Activated CD4-positive, alpha-beta T cell treated with anti-CD3 and anti-CD28 coated beads, Interleukin-2, amount 50 U/mL, for 48 hours (primary cell): ENCODE results near the gene ICAM2.
A peak's percentile ranks its signal among the peaks of the same experiment; 100 is the strongest.

ENCODE experiments used
- DNase-seq, 2 experiments: peaks; one replicate each; pipeline ENCODE4 v3.0.0-alpha.2; 2020

The ICAM2 gene

DNA sequence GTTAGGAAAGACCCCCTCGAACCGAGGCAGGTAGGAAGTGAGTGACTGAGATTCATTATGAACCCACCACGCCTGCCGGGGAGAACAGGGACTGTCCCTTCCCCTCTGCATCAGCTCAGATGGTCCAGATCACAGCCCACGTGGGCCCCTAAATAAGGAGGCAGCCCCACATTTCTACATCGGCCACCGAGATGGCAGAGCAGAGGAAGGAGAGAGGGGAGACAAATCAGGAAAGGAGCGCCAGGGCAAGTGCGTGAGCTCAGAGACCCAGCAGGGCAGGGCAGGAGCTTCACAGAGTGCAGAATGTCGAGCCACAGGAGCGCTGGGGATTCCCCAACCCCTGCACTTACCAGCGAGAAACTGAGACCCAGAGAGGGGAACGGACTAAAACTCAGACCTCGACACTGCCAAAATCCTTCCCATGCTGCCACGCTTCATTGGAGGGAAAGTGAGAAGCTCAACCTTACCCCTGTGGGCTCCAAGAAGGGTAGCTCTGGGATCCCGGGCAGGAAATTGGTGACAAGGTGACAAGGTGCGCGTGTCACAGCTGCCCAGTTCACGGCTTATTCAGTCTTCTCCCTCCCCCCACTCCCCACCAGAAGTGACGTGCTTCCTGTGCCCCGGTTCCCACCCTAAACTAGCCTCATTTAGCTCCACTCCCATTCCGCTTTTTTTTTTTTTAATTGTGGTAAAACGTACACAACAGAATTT, at the start of gene ICAM2:
ICAM2 (minus strand) TSS at position 578 of the 711 bp plus-strand sequence. CDS start 13,942 bp downstream, outside the sequence.
- DNase-seq, result peak; percentile 79 to 86

DNA sequence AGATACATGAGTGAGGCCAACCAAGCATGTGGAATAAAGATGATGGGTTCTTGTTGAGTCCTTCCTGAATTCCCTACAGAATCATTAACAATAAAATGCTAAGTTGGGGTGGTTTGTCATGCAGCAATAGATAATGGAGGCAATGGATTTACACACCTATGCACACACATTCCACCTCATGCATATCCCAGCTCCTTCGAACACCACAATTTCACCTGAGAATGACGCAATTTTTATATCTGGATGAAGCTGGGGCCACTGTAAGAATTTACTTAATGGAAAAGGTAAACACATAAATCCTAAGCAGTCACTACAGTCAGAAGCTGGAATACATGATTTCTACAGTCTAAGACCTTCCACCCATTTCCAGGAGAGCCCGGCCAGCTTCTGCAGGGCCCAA, 49.8 kb upstream of the ICAM2 start:
- no peak for DNase-seq

DNA sequence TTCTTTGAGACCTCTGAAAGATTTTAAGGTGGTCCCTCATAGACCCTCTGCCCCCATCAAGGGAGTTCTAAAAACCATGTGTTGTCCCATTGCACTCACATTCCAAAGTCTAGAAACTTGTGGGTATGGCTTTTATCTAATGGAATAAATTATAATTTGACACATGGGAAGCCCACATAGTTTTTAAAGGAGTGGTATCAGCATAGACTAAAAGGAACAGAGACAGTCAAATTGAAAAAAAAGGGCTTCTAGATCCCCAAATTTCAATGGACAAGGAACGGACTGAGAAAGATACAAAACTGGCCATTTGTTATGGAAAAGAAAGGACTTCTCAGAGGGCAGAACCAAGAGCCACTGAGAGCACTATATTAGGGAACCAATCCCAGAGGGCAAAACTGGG, 48.7 kb upstream of the ICAM2 start:
- no peak for DNase-seq

DNA sequence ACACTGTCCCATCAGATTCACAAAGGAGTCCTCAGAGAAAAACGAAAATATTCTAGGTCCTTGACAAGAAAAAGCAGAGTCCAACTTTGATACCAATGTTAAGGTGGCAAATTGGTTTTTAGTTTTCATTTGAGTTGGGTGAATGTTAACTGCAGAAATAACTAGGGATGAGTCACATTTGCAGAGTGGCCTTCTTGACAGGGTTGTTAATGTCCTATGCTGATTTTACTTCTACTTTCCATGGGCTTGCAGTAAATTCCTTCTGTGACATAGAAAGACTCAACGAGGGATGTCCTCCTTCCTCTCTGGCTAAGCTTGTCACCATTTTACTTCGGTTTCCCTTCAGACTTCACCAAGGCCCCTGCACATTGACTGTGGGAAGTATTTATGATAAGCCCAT, 47.2 kb upstream of the ICAM2 start:
- no peak for DNase-seq

DNA sequence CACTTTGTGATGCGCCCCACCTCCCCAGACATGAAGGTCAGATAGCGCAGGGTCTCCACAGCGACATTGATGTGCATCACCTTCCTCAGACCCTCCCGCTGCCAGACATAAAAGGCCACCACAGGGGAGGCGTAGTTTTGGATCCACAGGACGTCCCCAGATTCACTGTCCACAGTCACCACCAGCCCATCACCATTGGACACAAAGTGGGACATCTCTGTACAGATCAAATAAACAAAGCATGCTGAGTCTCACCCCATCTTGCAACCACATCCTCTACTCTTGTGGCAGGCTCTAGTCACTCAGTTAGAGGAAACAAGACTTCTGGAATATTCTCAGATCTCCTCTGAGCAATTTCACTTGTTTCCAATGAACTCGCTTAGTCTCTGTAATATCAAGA, 46.3 kb upstream of the ICAM2 start:
- DNase-seq, result peak in 1 of 2 experiments; percentile 42

DNA sequence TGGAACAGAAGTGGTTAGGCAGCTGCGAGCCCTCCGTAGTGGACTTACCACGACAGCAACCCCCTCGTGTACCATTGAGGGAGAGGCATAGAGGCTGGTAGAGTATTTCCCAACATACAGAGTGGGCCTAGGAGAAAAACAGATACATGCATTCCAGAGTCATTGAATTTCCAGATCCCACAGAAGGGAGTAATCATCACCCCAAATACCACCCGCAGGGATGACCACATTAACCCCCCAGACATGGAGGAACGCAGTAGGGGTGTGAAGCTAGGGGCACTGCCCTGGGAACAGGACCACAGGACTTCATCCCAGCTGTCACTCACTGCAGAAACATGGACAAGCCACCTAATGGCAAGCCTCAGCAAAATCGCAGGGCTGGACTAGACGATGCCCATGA, 44.7 kb upstream of the ICAM2 start:
- DNase-seq, result no peak

DNA sequence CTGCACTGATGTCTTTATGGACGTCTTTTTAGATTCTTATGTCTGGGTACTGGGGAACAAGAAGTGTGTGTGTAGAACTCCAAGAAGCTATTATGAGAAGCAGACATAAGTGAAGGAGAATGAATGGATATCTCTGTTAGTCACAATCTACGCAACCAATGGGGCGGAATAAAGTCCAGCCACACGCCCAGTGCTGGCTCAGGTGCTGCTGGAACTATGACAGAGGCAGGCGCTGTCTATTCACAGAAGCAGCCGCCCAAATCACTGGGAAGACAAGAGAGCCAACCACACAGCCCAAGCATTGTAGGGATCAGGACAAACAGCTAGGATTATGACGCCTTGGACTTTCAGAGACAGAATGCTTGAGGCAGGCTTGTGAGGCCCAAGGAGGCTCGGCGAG, 43.9 kb upstream of the ICAM2 start:
- DNase-seq, result no peak

DNA sequence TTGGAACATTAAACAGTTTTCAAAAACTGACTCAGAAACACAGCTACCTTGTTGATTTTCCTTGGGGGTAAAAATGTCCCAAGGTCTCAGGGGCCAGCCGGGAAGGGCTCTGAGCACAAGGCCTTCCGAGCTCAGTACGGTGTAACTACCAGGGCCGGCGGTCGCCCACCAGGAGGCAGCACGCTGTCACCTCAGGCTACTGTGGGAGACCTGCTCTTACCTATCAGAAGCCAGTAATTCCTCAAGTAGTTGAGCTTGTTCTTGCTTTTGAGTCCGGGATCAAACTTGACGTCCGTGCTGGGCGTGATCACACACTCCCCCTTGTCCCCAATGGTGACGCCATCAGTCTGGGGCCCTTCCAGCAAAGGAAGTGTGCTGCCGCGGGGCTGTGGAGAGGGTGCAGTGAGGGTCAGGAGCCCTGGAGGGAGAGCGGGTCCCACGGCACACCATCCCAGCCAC, 43.4 kb upstream of the ICAM2 start:
- peak; percentile 61 to 70 for DNase-seq

DNA sequence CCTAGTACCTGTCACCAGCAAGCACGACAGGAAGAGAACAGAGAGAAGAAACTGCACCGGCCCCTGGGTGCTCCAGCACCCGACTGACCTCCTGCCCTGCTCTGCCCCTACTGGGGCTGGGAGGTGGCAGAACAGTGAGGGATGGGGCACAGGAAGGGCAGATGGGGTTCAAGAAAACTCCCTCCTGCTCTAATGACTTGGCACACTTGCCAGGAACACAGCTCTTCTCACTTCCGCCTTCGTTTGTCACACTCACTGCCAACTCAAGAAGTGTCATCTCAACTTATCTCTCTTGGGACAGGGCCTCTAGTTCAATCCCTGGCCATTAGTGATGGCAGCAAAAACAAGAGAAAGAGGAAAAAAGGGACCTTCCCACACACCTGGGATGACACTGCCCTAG, 42.7 kb upstream of the ICAM2 start:
- no peak for DNase-seq

DNA sequence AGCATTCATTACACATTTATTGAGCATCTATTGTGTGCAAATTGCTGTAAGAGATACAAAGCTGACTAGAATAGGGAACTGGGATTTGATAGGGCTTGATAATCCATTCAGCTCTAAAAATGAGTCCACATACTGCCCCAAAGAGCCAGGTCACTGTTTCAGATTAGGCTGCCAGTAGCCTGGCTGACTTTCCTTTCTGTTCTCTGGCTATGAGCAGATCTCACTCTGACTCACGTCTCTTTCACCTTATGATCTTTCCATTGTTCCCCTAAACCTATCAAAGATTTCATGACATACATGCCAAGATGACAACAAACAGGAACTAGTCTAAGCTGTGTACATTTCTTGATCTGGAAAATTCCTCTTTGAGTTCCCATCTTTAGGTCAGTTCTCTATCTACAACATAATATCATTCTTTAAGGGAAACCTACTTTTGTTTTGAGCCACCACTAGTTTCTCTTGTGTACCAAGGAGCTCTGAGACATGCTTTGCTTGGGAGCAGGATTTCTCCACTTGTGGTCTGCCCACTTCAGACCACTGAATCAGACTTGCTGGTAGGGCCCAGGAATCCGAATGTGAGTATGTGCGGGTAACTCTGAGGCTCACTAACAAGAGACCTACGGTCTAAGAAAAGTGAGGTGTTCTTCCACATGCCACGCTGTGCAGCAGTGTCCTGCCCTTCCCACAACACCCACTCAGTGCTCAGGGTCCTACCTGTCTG, 40.9 kb upstream of the ICAM2 start:
- peak; percentile 41 to 59 for DNase-seq

DNA sequence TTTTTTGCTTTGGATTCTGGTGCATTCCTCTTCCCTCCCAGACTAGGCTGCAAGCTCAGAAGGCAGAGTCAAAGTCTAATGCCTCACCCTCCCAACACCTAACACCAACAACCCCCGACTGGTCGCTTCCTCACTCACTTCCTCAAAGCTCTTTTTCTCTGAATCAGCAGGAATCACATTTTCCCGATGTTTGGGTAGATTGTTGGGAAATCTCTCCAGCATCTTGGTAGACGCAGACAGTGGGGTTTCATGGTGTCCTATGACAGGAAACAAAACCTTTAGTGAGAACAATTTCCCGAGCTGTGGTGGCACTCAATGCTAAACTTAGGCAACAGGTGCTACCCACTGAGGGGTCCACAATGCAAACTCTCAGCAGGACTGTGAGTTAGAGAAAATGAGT, 39.9 kb upstream of the ICAM2 start:
- DNase-seq, result no peak

DNA sequence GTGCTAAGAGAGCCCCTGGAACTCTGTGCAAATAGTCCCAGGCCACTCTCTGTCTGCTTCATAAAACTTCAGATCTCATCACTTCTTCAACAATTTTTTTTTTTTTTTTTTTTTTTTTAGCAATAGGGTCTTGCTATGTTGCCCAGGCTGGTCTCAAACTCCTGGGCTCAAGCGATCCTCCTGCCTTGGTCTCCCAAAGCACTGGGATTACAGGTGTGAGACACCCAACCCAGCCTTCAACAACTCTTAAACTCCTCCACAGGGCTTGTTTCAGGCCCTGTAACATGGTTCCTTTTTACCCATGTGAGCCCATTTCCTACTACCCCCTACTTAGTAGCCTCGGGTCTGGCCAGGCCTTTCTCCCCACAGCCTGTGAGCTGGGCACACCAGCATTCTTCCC, 39.3 kb upstream of the ICAM2 start:
- no peak for DNase-seq

DNA sequence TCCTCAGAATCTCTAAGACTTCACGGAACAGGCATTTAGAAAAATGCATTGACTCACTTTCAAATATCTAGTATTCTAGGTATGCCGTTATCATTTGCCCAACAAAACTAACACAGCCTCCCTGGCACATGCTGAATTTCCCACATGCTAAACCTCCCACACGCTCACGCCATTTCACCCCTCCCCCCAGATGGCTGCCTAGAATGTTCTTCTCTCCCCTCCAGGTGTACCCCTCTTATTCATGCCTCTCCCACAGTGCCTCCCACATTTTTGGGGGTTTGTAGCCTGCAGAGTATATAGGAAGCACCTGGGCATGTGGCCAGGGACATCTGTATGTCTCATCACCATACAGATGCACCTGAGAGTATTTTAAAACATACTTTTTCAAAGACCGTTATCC, 38.2 kb upstream of the ICAM2 start:
- DNase-seq, result no peak

DNA sequence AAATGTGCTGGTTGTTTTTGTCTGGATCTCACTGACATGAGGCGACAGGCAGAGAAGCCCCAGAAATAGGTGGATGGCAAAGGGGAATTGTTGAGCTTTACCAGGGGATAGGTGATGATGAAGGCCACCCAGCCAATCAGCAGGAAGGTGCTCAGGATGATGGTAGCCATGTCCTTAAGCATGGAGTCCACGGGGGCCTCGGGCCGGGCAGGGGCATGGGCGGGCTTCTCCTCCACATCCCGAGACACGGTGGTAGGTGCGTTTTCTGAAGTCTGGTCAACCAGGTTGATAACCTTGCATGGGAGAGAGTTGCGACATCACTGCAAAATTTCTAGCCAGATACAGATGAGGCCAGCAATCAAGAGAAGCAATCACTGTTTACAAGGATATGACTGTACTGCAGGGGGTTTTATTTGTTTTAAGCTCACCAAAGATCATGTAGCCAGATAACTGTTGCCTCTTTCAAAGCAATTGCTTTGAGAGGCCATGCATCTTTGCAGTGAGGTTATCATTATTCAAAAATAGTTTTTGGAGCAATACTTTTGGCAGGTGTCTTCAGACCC, 37.3 kb upstream of the ICAM2 start:
- no peak for DNase-seq

DNA sequence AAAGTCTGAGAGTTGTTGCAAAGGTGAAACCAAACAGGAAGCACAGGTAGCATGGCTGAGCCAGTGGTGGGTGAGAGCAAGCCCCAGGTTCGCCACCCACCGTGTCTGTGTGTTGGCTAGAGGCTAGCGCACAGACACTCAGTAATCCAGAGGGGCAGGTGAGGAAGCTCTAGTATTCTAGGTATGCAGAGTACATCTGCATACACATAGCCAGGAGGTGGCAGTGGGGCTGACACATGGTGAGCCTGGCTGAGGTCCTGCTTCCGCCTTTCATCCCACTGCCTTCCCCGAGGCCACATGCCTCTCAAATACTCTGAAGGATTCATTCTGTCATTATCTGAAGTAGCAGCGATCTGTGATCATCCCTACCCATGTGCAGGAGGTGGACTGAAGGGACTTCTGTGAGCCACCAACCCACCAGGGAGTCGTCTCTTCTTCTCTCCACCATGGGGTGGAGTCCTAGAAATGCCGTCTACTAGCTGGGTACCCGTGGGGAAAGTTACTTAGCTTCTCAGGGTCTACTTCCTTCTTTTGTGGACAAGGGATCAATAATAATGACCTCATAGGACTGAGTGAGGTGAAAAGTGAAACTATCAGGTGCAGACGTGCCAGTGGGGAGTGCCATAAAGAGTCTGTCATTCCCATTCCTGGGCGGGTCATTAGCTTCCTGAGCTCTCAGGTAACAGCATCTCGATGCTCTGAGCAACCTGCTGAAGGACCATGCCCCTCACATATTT, 36.0 kb upstream of the ICAM2 start:
- DNase-seq, result no peak

DNA sequence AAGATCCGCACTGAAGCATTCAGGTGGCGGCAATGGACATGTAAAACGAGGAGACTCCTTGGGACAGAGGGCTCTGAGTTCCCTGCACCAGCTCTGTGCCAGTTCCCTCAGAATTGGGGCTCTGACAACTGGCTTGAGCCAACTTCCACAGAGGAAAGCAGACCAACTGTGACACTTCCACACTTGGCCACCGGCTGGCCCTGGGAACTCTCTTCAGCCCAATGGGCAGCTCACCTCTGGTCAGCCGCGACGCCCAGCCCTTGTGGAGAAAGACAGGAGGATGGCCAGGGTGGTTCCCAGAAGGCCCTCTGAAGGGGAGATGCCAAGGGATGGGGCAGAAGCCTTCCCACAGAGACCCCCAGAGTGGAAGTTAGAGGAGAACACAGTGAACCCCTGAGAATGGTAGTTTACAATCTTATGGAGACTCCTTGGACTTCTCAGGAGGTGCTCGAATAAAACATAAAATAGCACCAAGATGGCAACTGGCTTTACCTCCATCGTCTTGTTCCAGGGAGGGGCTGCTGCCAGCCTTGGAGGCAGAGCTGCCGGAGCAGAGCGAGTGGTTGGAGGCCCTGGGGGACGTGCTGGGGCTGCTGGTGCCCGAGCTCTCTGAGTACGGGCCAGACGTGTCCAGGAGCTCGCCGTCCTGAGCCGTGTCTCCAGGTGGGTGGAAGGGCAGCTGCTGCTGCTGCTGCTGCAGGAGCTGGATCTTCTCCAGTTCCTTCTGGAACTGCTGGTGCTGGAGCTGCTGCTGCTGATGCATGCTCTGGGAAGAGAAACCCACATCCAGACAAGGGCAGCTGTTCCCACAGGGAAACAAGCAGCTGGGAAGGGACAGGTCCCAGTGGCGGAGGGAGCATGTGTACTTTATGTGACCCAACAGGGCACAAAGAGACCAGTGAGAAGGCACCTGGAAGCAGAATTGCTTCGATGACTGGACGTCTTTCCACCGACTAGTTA, 35.0 kb upstream of the ICAM2 start:
- no peak for DNase-seq

DNA sequence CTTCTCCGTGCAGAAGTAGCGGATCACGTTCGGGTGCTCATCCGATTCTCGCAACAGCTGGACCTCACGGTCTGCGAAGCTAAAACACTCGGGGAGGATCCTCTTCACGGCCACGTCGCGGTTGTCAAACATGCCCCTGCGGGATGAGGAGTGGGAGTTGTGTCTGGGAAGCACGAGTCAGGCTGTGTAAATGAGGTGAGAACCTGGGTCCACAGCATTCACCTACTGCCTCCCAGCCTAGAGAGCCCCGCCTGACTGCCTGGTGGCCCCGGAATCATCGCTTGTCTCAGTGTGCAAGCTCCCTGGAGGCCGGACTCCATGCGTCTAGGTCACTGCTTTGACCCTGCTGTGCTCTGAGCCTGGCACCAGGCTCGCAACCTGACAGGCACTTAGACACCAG, 33.9 kb upstream of the ICAM2 start:
- DNase-seq, result no peak

DNA sequence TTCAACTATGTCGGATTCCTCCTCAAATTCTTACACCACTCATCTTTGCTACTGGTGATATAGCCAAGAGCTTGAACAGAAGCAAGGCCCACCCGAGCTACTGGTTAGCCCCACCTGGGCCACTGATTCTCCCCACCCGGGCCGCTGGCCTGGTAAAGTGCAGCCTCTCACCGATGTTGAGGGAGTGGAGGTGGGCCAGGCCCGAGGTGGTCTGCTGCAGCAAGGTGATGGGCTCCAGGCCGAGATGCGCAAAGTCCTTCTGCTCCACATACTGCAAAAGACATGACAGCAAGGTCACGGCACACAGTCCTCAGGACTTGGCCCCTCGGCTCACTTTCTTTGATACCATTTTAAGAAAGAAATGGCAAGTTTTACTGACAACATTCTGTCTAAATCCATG, 32.7 kb upstream of the ICAM2 start:
- no peak for DNase-seq

DNA sequence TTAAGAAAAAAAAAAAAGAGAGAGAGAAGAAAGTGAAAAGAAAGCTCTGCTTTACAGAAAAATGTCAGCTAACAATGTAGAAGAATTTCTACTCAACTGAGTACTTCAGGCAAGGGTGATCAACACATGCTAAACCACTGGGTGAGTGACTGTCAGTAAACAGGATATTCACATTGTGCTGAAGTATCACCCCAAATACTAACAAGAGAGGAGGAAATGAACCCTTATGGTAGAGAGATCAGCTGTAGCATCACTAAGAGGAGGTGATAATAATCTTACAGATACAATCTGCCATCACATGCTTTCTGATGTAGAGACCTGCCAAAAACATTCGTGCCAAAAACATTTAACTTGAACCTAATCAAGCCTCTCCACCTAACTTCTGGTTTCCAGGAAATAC, 30.7 kb upstream of the ICAM2 start:
- no peak for DNase-seq

DNA sequence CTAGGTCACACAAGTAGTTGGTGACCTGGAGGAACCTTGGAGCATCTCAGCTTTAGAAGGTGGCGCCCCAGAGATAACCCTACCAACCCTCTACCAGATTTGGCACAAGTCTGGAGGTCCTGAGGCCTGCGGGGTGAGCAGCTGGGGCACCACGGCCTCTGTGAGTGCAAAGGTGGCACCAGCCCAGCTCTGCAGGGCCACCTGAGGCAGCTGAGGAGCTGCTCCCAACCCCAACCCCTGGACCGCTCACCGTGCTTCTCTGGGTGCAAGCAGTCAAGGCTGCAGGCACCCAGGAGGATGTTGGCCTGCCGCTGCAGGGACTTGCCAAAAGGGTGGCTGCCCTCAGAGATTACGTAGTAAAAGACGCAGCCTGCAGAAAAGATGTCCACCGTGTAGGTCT, 28.4 kb upstream of the ICAM2 start:
- DNase-seq, result no peak

DNA sequence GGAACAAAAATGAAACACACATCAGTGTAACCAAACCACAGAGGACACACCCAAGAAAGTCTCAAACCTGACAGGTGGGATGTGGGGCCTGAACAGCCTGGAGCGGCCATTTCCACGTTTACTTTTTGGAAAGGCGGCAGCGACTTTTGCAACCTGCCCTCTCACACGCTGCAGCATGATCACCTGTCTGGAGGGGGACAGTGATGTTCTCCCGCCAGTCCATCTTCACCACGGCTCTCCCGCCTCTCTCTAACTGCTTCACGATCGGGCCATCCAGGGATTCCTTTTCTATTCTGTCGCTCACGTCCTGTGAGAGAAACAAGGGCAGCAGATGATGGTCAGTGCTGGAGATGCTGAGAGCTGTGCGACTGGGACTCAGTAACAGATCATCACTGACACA, 24.7 kb upstream of the ICAM2 start:
- no peak for DNase-seq
